HL-60 (cell line): Measurements from ENCODE around the gene CNOT10.

ENCODE experiments used
- CTCF ChIP-seq: IDR thresholded peaks from one replicate; pipeline ENCODE4 v1.5.1; 2011; ENCODE audit warnings: low read length, control low read depth, inconsistent platforms; ENCODE audit not compliant: insufficient read depth
- POLR2AphosphoS5 ChIP-seq: IDR thresholded peaks from 2 replicates; pipeline ENCODE4 v1.6.1; 2012; ENCODE audit warnings: low read depth
- REST ChIP-seq: IDR thresholded peaks from 2 replicates; pipeline ENCODE4 v1.6.1; 2012; ENCODE audit warnings: low read depth; ENCODE audit not compliant: insufficient replicate concordance
- SPI1 ChIP-seq: IDR thresholded peaks from 2 replicates; pipeline ENCODE4 v1.6.1; 2012; ENCODE audit warnings: low read depth, mild to moderate bottlenecking, borderline replicate concordance

GRCh38 chr3:32782407-32782806, 97.4 kb downstream of the CNOT10 start:
- TF ChIP-seq CTCF (no peak), POLR2AphosphoS5 (no peak), SPI1 (no peak), REST (no peak)
